ENCODE measurements around the gene LMF1. TPM values are rescaled to one million over a fixed set of nuclear protein-coding genes. Genes with fewer than 3 reads are reported as not detected.
A peak's percentile ranks its signal among the peaks of the same experiment; 100 is the strongest.

Gene LMF1
- polyA plus RNA-seq, 1 donor (not counting 4 experiments of a cell fraction or from before 2014, with no cell fraction given): 3.1 TPM

- TF ChIP-seq, protein P1, sequence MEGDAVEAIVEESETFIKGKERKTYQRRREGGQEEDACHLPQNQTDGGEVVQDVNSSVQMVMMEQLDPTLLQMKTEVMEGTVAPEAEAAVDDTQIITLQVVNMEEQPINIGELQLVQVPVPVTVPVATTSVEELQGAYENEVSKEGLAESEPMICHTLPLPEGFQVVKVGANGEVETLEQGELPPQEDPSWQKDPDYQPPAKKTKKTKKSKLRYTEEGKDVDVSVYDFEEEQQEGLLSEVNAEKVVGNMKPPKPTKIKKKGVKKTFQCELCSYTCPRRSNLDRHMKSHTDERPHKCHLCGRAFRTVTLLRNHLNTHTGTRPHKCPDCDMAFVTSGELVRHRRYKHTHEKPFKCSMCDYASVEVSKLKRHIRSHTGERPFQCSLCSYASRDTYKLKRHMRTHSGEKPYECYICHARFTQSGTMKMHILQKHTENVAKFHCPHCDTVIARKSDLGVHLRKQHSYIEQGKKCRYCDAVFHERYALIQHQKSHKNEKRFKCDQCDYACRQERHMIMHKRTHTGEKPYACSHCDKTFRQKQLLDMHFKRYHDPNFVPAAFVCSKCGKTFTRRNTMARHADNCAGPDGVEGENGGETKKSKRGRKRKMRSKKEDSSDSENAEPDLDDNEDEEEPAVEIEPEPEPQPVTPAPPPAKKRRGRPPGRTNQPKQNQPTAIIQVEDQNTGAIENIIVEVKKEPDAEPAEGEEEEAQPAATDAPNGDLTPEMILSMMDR (optimal IDR thresholded peaks at IDR 0.05 in 1 of 3, IDR thresholded peaks at IDR 0.05 in 1 of 3, conservative IDR thresholded peaks at IDR 0.05 in 1 of 3; ENCODE audit: extremely low read depth in 1 of 3, insufficient read depth in 2 of 3, low read length in 3 of 3): no peak
- no peak for TF ChIP-seq EZH2 (IDR thresholded peaks at IDR 0.05; ENCODE audit: low read length)
- DNase-seq (ENCODE audit: low read depth, low spot score) (peak; percentile 26), FAIRE-seq (peak; percentile 53)
- Histone ChIP-seq H3K4me3 (ENCODE audit: control insufficient read depth in 2 of 3, extremely low read depth in 1 of 3, insufficient read depth in 2 of 3, low read depth in 1 of 3, low read length in 3 of 3) (no peak overlapping the region), H3K27me3 (ENCODE audit: control insufficient read depth, extremely low read depth, insufficient read depth, low read length) (peaks cover 55% of the 10 kb centered on the region), H3K9ac (ENCODE audit: control insufficient read depth, extremely low read depth, insufficient read depth, low read length) (no peak overlapping the region), H3K79me2 (ENCODE audit: control insufficient read depth, insufficient read depth, low read length) (no peaks in the 10 kb centered on the region), H2AFZ (ENCODE audit: control insufficient read depth, low read length) (no peak overlapping the region), H3K36me3 (ENCODE audit: control insufficient read depth in 2 of 2, extremely low read depth in 1 of 2, insufficient read depth in 2 of 2, low read length in 2 of 2) (no peaks in the 10 kb centered on the region), H4K20me1 (ENCODE audit: control insufficient read depth, extremely low read depth, insufficient read depth, low read length) (no peaks in the 10 kb centered on the region), H3K9me3 (ENCODE audit: control insufficient read depth, low read depth, low read length) (peaks cover 3% of the 10 kb centered on the region), H3K4me2 (ENCODE audit: control insufficient read depth, extremely low read depth, insufficient read depth, low read depth, low read length) (peak overlapping the region; percentile 41), H3K27ac (ENCODE audit: control insufficient read depth, insufficient read depth, low read length) (no peak overlapping the region), H3K9me1 (ENCODE audit: control insufficient read depth, extremely low read depth, insufficient read depth, low read length) (no peaks in the 10 kb centered on the region), H3K4me1 (ENCODE audit: control insufficient read depth, extremely low read depth, insufficient read depth, low read length) (no peaks in the 10 kb centered on the region)
- dilution Hi-C loops (cut with MboI; ENCODE audit: extremely low pct_ligation_motif_present, low sequenced_read_pairs): no loop called here
These were observed 31.8 kb upstream of the LMF1 start for GRCh38 chr16:1002399-1003166.

GRCh38 chr16:1001096-1001495 lies 30.3 kb upstream of the LMF1 start:
- no peaks in the 10 kb centered on the region for H3K36me3 ChIP-seq (ENCODE audit: control insufficient read depth in 2 of 2, extremely low read depth in 1 of 2, insufficient read depth in 2 of 2, low read length in 2 of 2)
- H3K4me2 ChIP-seq (ENCODE audit: control insufficient read depth, extremely low read depth, insufficient read depth, low read depth, low read length): no peak overlapping the region
- no peaks in the 10 kb centered on the region for H4K20me1 ChIP-seq (ENCODE audit: control insufficient read depth, extremely low read depth, insufficient read depth, low read length)
- H3K27ac ChIP-seq (ENCODE audit: control insufficient read depth, insufficient read depth, low read length): no peak overlapping the region
- dilution Hi-C loops (cut with MboI; ENCODE audit: extremely low pct_ligation_motif_present, low sequenced_read_pairs): no loop called here
- no peaks in the 10 kb centered on the region for H3K9me1 ChIP-seq (ENCODE audit: control insufficient read depth, extremely low read depth, insufficient read depth, low read length)
- no peaks in the 10 kb centered on the region for H3K79me2 ChIP-seq (ENCODE audit: control insufficient read depth, insufficient read depth, low read length)
- no peak overlapping the region for H3K4me3 ChIP-seq (ENCODE audit: control insufficient read depth in 2 of 3, extremely low read depth in 1 of 3, insufficient read depth in 2 of 3, low read depth in 1 of 3, low read length in 3 of 3)
- no peak overlapping the region for H3K9ac ChIP-seq (ENCODE audit: control insufficient read depth, extremely low read depth, insufficient read depth, low read length)
- peaks cover 59% of the 10 kb centered on the region for H3K27me3 ChIP-seq (ENCODE audit: control insufficient read depth, extremely low read depth, insufficient read depth, low read length)
- DNase-seq (ENCODE audit: low read depth, low spot score) (no peak), FAIRE-seq (no peak)
- TF ChIP-seq, protein P1 (optimal IDR thresholded peaks at IDR 0.05 in 1 of 3, IDR thresholded peaks at IDR 0.05 in 1 of 3, conservative IDR thresholded peaks at IDR 0.05 in 1 of 3; ENCODE audit: extremely low read depth in 1 of 3, insufficient read depth in 2 of 3, low read length in 3 of 3): no peak
- no peak for TF ChIP-seq EZH2 (IDR thresholded peaks at IDR 0.05; ENCODE audit: low read length)
- no peak overlapping the region for H2AFZ ChIP-seq (ENCODE audit: control insufficient read depth, low read length)
- H3K4me1 ChIP-seq (ENCODE audit: control insufficient read depth, extremely low read depth, insufficient read depth, low read length): peaks cover 6% of the 10 kb centered on the region
- H3K9me3 ChIP-seq (ENCODE audit: control insufficient read depth, low read depth, low read length): peaks cover 5% of the 10 kb centered on the region

Measured in keratinocyte (primary cell).